Fibroblast of pulmonary artery (primary cell): ENCODE results near the gene PATJ.

Experiments
- DNase-seq: peaks from one replicate; pipeline ENCODE4 v3.0.0-alpha.2; 2010; ENCODE audit warnings: low read depth
- H3K4me3 ChIP-seq: replicated peaks from 2 replicates; pipeline ENCODE4 v1.5.1; 2011; ENCODE audit warnings: low read depth, mild to moderate bottlenecking, control low read depth, low read length, moderate library complexity
- CTCF ChIP-seq: IDR thresholded peaks from 2 replicates; pipeline ENCODE4 v1.5.1; 2011; ENCODE audit warnings: mild to moderate bottlenecking, control low read depth, low read length, inconsistent platforms; ENCODE audit errors: missing control alignments

PATJ gene

GRCh38 chr1:62066713-62067112 lies 324.4 kb downstream of the PATJ start:
- no peak for TF ChIP-seq CTCF
- DNase-seq, result no peak
- H3K4me3 ChIP-seq, result no peak overlapping the region

GRCh38 chr1:62068416-62068843 lies 326.1 kb downstream of the PATJ start:
- no peak overlapping the region for H3K4me3 ChIP-seq
- TF ChIP-seq CTCF, result no peak
- DNase-seq, result no peak

- DNase-seq, result peak; percentile 21
- no peak overlapping the region for H3K4me3 ChIP-seq
- TF ChIP-seq CTCF, result no peak
These were observed 326.7 kb downstream of the PATJ start for GRCh38 chr1:62068978-62069377.

GRCh38 chr1:62070384-62071011 lies 328.2 kb downstream of the PATJ start:
- peak; percentile 59 for TF ChIP-seq CTCF
- peak; percentile 44 for DNase-seq
- no peak overlapping the region for H3K4me3 ChIP-seq

- no peak for DNase-seq
- H3K4me3 ChIP-seq, result no peak overlapping the region
- no peak for TF ChIP-seq CTCF
These were observed 329.4 kb downstream of the PATJ start for GRCh38 chr1:62071695-62072094.

GRCh38 chr1:62076286-62076685 lies 334.0 kb downstream of the PATJ start:
- peak; percentile 88 for DNase-seq
- H3K4me3 ChIP-seq, result no peak overlapping the region
- no peak for TF ChIP-seq CTCF

GRCh38 chr1:62077821-62078220 lies 335.5 kb downstream of the PATJ start:
- DNase-seq, result no peak
- H3K4me3 ChIP-seq, result no peak overlapping the region
- TF ChIP-seq CTCF, result no peak
